Non-pigmented ciliary epithelial cell (primary cell): Measurements from ENCODE around the gene LRRC59.

Experiments used
- DNase-seq: peaks from one replicate; pipeline ENCODE4 v3.0.0-alpha.2; 2010; ENCODE audit warnings: low read depth

The LRRC59 gene

DNA sequence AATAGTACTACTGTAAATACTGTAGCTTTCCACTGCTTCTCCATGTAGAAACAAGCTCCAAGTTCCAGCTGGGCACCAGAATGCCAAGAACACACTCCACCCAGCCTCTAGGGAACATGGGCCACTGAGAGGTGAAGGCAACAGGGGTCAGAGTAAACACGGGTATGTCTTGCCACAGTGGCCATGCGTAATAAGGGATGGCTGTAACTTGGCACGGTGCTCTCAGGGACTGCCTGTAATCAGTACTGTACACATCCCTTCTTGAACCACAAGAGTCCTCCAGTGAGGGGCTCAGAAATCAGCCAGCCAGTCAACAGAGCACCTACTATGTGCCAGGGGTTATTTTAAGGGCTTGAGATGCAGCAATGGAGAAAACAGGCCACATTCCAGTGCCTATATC is 10.8 kb downstream of the LRRC59 start:
- no peak for DNase-seq

DNA sequence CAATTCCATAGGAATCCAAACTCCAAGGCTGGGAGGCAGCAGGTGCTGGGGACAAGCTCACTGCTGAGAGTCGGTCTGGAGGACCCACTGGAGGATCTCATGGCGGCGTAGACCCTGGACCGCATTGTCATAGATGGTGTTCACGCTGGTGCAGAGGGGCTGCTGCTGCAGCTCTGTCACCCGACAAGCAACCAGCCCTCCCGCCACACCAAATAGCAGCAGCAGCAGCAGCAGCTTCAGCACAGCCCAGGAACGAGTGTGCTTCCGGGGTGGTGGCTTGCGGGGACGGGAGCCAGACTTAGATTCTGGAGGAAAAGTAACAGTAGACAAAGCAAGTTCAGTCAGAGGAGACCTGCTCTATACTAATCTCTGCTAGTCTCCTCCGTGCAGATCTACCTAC is 14.4 kb downstream of the LRRC59 start:
- DNase-seq, result no peak

DNA sequence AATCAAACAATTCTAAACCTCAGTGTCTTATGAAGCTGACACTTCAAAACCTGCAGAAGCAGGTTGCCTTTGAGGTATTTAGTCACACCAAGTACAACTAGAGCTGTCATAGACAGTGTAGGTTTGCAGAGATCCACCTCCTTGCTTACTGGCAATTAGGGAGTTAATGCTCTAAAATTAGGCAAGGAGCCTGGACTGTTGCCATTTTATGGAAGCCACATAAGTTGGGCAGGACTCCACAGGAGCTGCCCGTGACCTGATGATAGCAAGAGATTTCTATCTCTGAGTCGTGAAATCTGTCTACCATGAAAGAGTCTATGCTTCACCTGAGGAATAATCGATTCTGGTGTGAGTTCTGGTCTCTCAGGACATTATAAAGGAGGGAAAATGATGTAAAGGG is 15.4 kb downstream of the LRRC59 start:
- DNase-seq, result no peak

DNA sequence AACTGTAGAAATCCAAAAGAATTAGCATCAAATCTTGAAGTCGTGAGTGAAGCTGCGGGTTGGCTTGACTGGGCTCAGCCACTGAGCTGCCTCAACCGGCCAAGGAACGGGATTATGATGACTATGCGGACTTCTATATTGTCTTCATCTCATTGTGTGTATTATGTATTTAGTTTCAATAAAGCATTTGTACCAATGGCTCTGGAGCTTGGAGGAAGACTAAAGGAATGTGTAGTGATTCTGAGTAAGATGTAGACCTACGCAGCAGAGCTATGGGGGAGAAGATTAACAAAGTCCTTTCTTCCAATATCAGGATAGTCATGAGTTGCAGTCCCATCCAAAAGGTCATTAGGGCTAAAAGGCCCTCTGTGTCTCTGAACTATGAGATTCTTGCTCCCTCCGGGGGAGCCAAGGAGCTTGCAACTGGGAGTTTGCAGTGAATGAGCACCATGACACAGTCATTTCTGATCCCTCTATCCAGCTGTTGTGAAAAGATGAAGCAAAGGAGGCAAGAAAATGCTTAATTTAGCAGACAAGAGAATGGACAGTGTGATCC is 16.0 kb downstream of the LRRC59 start:
- DNase-seq, result no peak

DNA sequence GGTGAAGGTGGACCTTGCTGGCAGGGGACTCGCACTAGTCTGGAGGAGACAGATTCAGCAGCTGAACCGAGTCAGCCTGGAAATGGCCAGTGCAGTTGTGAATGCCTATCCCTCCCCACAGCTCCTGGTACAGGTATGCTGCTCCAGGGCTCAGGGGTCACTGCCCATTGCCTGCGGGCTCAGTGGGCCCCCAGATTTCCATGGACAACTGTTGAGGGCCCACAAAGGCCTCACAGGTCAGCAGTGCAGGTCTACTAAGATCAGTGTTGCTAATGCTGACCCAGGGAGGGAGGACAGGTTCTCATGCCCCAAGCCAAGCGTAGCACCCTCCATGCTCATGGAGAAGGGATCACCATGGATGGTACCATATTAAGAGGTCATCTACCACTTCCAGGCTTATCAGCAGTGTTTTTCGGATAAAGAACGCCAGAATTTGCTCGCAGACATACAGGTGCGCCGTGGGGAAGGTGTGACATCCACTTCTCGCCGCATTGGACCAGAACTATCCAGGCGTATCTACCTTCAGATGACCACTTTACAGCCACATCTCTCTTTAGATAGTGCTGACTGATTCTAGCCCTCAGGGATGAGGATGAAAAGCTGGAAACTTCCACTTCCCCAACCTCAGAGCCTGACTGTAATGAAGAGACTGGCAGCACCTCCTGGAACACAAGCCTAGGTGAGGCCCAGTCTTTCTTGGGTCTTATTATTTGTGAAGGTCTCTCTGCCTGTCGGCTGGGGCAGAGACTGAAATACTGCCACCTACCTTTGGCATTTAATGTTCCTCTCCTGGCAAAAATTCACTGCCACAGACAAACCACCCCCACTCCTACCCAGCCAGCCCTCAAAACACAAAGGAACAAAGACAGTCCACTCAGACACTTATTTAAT is 16.7 kb downstream of the LRRC59 start:
- no peak for DNase-seq

DNA sequence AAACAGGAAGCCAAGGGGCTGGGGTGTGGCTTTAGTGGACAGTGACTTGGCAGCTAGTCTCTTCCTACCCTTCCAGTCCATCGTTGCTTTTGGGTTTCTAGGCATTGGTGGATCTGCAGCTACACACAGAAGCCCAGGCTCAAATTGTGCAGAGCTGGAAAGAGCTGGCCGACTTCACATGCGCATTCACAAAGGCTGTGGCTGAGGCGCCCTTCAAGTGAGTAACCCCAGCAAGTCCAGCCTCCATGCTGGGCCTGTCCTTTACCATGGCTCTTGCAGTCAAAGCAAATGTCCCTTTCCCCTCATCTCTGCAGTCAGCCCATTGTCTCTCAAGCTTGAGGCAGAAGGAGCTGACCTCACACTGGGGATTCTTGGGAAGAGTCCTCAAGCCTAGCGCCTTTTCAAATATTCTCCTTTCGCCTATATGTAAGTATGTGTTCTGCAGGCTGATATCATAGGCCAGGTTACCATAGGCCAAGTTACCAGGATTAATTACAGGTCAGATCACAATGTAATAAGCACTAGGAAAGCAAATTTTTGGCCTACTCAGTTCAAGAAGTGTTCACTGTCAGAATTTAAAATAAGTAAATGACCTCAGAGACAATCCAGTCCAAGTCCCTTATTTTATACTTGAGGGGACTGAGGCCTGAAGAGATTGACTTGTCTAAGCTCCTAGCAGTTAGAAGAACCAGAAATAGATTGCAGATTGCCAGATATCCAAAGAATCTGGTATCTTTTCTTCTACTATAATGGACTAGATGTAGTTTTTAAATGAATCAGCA is 17.8 kb downstream of the LRRC59 start:
- DNase-seq, result no peak

DNA sequence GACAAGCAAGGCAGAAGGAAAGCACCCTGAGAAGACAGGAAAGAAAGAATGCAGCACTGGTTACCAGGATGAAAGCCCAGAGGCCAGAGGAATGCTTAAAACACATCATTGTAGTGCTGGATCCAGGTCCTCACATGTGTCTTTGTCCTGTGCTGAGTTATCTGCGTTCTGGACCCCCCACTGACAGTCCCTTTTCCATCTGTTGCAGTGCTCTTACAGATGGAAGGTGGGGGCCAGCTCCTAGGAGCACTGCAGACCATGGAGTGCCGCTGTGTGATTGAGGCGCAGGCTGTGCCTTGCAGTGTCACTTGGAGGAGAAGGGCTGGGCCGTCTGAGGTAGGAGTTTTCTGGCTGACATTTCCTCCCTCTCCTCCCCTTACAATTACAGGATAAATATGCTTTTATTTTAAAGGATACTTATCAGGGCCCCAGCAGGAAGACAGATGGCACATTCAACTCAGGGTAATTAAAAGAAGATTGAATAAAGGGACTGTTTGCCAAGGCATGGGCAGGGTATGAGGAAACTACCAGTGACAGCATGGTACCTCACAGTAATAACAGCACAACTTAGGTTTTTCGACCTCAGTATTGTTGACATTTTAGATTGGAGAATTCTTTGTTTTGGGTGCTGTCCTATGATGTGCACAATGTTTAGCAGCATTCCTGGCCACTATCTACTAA is 21.3 kb downstream of the LRRC59 start:
- no peak for DNase-seq

DNA sequence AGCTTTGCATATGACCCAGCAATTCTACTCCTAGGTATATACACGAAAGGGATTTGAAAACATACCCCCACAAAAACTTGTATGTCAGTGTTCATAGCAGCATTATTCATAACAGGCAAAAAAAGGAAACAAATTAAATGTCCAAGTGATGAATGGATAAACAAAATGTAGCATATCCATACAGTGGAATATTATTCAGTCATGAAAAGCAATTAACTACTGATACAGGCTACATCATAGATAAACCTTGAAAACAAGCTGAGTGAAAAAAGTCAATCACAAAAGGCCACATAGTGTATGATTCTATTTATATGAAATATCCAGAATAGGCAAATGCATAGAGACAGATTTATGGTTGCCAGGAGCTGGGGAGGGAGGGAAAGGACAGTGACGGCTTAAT is 23.6 kb downstream of the LRRC59 start:
- no peak for DNase-seq

DNA sequence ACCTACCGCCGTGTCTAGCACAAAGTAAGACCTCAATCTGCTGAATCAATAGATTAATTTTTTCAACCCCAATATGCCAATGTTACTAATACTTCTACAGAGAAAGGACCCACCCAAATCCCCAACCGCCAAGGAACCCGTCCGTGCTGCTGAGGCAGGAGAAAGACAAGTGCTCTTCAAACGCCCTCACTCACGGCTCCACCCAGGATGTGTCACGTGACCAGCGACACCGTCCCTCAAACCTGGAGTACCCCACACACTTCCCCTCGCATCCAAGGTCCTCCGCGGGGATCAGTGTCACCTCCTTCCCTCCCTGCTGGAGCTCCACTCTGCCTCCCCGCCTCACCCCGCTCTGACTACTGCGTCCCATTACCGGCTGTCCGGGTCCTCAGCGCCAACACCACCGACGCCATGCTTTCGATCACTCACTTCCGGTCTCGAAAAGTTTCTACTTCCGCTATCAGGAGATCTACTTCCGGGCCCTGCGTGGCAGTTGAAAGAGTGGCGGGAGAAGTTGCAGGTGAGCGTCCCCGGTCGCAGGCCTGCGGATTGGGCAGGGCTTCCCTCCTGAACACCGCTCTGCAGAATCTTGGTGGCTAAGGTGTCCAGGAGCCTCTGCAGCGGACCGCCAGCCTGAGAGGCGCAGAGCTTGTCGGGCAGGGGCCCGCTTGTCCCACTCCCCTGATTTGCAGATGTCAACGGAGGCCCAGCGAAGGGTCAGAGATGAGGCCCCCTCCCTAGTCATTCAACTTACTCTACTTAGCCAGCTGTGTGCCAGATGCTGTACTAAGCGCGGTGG is 24.4 kb downstream of the LRRC59 start, which contains the start of the genes EME1 and MRPL27:
Gene EME1, plus strand, starts transcription at position 472 of the 799 bp plus-strand sequence. CDS start 1,980 bp downstream, outside the sequence.
Gene MRPL27, minus strand, starts transcription at position 427 of the 799 bp plus-strand sequence. Its CDS starts 14 bp downstream, at position 413.
- DNase-seq, result peak; percentile 49

DNA sequence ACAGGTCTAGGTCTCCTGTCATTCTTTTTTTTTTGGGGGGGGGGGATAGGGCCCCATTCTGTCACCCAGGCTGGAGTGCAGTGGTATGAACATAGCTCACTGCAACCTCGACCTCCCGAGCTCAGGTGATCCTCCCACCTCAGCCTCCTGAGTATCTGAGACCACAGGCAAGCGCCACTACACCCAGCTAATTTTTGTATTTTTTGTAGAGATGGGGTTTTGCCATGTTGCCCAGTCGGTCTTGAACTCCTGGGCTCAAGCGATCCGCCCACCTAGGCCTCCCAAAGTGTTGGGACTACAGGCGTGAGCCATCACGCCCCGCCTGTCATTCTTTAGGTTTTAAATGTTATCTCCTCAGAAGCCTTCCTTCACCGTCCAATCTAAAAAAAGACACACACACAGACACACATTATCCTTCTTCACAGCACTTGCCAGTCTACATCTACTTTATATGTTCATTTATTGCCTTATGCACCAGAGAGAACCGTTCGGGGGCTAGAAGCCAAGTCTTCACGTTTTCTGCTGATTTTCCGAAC is 25.0 kb downstream of the LRRC59 start:
- DNase-seq, result no peak

DNA sequence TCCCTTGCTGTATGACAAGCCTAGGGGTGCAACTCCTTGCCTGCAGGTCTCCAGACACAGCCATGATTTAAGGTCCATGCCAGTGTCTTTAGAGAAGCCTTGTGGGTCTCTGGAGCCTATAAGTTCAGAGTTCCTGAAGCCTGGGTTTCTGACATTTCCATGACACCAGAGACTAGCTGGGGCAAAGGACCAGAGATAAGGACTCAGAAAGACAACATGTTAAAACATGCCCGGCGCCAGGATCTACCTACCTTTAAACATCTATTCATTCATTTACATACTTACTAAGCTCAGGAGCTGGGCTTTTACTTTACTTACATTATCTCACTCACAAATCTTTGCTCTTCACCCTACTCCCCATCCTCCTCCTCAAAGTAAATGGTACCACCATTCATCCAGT is 25.8 kb downstream of the LRRC59 start:
- DNase-seq, result no peak

DNA sequence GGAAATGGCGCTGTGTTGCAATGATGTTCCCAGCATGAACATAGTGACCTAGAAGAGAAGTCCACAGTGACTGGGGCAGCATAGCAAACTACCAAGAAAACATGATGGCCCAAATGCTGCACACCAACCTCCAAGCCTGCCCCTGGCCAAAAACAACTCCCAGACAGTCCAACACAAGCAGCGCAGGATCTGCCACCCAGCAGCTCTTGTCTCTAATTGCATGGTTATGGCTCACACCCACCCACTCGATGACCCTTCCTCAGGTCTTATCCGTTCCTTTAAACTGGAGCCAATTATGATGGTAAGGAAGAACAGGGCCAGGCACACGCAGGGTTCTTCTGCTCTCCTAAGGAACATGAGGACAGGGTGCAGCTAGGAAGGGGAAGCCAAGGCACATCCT is 27.3 kb downstream of the LRRC59 start:
- DNase-seq, result no peak

DNA sequence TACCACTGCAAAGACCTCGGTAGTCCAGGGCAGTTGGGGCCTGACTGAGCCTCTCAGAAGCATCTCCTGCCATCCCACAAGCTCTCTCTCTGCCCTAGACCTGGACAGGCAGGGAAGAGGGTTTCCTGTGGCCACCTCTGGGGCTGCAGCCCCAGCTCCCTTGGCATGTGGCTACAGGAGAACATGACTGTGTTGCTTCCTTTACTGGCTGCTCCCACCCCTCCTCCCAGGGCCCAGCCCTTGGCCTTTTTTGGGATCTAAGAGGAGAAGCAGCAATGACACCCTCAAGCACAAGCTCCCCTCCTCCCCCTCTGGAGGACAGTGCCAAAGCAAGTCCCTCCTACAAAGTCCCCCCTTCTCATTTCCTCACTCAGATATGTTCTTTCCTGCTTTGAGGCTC is 29.9 kb downstream of the LRRC59 start:
- no peak for DNase-seq

DNA sequence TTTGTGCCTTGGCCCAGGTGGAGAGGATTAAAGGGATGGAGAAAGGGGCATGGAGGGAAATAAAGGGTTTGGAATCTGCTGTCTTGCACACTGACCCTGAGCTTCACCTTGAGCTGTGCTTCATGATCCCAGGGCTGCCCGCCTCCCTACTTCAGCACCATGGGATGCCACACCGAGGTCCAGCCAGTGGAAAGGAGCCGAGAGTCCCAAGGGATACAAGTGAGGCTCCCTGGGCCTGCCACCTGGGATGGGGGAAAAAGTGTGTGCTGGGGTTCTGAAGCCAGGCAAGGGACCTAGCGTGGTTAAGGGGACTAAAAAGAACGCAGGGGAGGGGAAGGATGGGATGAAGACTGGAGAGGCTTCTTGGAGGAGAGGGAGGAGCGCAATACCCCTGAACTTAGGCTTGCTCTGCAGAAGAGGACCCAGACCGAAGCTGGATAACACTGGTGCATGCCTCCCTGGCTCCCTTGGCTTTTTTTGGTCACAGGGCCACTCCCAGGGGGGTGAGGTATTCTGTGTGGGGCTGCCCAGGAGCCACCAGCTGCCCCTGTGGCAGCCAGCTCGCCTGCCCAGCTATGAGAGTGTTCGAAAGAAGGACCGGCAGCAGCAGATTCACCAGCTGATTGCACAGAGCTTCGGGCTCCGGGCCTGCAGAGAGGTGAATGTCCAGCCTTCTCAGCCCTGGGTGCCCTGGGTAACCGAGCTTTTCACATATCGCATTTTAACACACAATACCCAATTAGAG is 31.5 kb downstream of the LRRC59 start:
- DNase-seq, result no peak

DNA sequence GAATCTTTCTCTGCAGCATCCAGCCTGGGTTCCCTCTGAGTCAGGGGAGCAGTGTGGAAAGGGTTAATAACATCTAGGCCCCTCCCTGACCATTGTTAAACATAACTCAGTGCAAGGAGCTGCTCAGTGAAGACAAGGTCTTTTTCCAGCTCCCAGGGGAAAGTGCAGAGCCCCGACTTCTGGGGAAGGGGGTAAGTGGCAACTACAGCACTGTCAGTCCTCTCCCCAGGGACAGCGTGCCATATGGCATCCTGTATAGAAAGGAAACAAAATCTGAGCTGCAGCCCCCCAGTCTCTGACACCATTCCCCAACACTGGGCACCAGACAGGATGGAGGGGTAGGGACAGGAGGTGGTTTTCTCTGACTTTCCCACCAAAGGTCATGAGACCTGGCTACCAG is 32.2 kb downstream of the LRRC59 start:
- no peak for DNase-seq

DNA sequence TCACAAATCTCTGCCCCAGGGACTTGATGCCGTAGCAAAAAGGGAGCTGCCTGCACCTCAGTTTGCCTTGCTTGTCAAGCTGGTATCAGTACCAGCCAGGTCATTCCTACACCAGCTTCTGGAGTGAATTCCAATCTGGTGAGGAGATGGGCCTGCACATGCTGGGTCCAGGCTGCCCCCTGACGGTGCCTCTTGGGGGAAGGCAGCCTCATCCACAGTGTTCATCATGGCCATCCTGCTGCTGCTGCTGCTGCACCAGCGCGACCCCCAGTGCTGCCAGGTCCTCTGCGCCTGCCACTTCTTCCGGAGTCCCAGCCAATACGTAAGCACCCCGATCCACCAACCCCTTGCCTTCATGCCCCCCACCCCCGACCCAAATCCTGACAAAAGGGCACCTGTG is 32.6 kb downstream of the LRRC59 start:
- DNase-seq, result peak; percentile 28

DNA sequence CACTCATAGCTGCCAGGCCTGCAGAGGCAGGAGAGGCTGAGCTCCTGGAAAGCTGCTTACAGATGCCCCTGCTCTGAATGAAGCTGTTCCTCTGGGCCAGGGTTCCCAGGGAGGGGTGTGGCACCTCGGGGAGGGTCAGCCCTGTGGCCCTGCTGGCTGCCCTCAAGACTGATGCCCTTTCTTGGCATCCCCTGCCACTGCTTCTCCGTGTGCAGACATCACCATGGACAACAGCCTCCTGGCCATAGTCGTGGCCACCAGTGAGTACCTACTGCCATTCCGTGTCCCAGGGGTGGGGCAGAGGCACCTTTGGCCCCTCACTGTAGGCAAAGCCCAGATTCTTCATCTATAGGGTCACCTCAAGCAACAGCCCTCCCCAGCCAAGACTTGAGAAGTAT is 33.3 kb downstream of the LRRC59 start:
- no peak for DNase-seq

DNA sequence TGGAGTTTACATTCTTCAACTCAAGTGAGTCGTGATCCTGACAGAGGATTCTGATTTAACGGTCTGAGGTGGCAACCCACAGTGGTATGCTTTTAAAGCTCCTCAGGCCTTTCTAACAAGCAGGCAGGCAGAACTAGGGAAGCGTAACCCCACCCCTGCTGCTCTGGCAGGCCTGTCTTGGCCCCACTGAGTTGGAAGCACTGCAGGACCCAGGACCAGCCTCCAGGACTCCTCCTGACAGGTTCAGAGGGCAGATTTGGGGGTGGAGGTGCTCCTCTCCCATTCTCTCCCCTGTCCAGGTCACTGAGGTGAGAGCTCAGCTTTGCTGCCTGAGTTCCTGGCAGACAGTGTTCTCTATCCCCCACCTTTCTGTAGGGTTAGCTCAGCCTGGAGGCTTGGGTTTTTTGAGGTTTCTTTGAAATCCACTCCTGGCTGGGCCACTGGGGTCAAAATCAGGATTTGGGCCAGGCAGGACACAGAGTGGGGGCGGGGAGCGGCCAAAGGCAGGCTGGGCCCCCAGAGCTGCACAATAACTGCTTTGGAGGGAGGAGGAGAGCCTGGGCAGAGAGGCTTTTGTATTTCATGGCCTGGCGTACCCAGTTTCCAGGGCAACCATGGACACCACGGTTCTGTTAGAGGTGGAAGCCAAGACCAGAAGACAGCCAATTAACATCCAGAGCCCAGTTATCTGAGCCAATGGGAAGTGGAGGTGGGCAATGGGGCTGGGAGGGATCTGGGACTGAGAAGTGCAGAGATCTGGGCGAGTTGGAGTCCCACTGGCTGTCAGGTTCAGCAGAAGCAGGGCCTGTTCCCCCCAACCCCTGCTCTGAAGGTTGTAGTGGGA is 33.9 kb downstream of the LRRC59 start:
- peak; percentile 17 for DNase-seq

DNA sequence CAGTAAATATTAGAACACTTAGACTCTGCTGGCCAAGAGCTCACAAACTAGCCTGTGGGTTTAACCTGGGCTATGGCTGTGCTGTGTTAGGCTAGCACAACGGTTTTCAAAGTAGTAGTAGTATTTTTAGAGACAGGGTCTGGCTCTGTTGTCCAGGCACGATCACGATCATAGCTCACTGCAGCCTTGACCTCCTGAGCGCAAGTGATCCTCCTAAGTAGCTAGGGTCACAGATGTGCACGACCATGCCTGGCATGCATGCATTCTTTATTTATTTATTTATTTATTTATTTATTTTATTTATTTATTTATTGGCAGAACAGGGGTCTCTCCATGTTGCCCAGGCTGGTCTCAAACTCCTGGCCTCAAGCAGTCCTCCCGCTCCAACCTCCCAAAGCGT is 34.7 kb downstream of the LRRC59 start:
- DNase-seq, result no peak
